ENCODE measurements around the gene SCAMP5.

The SCAMP5 gene

GRCh38 chr15:74978077-74978476 lies 17.3 kb upstream of the SCAMP5 start:
- no peak for DNase-seq

GRCh38 chr15:74978503-74978902 lies 16.9 kb upstream of the SCAMP5 start:
- DNase-seq, result no peak

DNA sequence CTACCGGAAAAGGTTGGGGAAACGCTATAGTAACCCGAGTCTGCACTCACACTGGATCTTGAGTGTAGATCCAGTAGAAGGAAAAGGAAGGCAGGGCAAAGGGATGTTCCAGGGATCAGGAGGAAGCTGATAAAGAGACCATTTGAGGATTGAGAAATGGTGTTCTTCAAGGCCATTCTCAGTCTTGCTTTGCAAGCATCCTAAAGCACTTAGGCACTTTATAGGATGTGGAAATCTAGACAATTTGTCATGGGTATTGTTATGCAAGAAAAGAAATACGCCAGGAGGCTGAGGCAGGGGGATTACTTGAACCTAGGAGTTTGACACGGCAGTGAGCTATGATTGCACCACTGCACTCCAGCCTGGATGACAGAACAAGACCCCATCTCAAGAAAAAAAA lies 13.2 kb upstream of the SCAMP5 start:
- DNase-seq, result no peak

DNA sequence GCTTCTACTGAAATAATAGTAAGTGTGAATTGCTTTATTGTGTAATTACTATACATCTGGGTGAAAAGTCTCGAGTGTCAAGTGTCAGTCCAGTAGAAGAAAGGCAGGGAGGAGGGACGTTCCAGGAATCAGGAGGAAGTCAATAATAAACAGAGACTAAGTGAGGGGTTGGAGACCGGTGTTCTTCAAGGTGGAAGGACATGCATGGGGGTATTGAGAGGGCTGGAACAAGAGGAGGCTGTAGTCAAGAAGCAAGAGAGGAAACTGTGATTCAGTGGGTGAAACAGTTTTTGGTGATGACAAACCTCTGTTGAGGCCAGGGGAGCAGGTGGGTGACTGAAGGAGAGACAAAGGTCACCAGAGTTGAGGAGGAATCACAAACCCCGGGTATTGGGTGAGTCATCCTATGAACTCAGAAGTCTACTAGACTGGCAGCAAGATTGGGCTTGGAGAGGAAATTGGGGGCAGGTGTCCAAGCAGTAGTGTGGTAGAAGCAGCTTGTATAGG lies 11.6 kb upstream of the SCAMP5 start:
- DNase-seq, result no peak

GRCh38 chr15:74988007-74988800 lies 7.2 kb upstream of the SCAMP5 start:
- no peak for DNase-seq

GRCh38 chr15:74989527-74989926 lies 5.8 kb upstream of the SCAMP5 start:
- DNase-seq, result no peak

GRCh38 chr15:74992619-74993018 lies 2.7 kb upstream of the SCAMP5 start:
- no peak for DNase-seq

GRCh38 chr15:74994236-74994635 lies 1.1 kb upstream of the SCAMP5 start:
- no peak for DNase-seq

- no peak for DNase-seq
These were observed 678 bp upstream of the SCAMP5 start for GRCh38 chr15:74994685-74995084.

DNA sequence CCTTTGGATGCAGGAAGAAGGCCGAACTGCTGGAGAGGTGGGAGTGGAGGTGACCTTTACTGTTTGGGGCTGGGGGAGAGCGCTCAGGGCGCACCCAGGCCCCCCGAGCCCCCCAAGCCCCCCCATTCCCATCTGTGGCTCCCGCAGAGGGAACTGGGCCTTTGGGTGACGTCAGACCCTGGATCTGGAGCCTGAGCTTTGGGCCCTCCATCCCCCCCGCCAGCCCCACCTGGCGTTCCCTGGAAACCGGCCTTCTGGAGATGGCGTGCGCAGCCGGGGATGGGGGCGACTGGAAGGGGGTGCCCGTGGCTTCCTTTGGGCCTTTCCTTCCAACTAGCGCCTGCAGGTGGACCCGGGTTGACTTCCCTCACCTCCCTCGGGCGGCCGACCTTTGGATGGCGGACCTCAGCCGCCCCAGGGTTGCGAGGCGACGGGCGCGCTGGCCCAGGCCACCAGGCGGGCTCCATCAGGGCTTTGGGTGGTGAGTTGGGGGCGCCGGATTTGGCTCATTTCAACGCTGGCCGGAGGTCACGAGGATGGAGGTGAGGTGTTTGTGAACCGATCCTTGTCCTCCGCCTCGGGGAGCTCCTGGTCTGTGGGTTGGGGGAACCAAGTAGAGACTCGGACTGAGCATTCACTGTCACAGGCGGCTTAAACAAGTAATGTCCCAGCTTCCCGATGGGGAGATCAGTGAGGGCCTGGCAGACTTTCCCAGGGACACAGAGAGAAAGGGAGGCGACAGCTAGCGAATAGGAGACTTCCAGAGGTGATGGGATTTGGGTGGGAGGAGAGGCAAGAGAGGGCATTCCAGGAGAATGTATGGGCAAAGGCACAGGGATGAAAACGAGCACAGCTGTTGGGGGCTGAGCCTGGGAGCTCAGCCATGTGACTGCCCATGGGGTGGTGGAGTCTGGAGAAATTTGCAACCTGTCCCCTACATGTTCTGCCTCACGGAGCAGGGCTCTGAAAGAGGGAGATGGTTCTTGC lies 709 bp downstream of the SCAMP5 start:
- DNase-seq, result no peak

DNA sequence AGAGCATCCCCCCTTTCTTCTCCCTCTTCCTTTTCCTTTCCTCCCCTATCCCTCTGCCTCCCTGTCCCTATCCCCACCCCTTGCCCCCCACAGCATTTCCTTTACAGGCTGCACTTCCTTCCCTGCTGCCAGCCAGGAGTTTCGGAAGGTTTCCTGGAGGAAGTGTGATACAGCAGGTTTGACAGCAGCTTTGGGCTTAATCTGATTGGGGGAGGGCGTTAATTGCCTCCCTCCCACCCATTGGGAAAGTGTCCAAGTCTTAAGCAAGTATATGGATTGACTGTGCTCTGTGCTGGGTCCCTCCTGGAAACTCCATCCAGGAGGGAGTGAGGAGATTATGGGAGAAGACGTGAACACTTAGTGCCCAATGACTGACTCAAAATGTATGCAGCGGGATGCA lies 1.8 kb downstream of the SCAMP5 start:
- no peak for DNase-seq

- no peak for DNase-seq
These were observed 2.2 kb downstream of the SCAMP5 start for GRCh38 chr15:74997543-74997942.

- DNase-seq, result no peak
These were observed 5.9 kb downstream of the SCAMP5 start for GRCh38 chr15:75001310-75001709.

DNA sequence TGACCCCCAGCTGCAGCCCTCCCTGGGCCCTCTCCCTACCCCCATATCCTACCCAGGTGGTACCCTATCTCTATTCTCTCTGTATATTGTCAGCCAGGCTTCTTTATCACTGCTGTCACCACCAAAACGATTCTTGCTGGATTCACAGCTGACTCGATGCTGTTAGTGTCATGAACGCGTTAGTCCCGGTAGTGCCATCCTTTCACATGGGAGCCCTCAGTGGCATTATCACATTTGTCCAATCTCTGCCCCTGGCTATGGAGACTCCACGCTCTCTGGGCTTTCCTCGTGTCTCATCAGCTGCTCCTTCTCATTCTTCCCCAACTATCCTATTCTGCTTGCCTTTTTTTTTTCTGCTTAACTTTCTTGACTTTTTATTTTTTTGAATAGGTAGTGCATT lies 7.0 kb downstream of the SCAMP5 start:
- DNase-seq, result no peak

GRCh38 chr15:75007216-75007615 lies 11.9 kb downstream of the SCAMP5 start:
- DNase-seq, result no peak

GRCh38 chr15:75008221-75008625 lies 12.9 kb downstream of the SCAMP5 start:
- DNase-seq, result no peak

GRCh38 chr15:75008629-75009326 lies 13.4 kb downstream of the SCAMP5 start:
- DNase-seq, result no peak

GRCh38 chr15:75016431-75016830 lies 21.1 kb downstream of the SCAMP5 start:
- no peak for DNase-seq

- DNase-seq, result no peak
These were observed 24.6 kb downstream of the SCAMP5 start for GRCh38 chr15:75019916-75020315.

- no peak for DNase-seq
These were observed 26.0 kb downstream of the SCAMP5 start for GRCh38 chr15:75021341-75021740.

DNA sequence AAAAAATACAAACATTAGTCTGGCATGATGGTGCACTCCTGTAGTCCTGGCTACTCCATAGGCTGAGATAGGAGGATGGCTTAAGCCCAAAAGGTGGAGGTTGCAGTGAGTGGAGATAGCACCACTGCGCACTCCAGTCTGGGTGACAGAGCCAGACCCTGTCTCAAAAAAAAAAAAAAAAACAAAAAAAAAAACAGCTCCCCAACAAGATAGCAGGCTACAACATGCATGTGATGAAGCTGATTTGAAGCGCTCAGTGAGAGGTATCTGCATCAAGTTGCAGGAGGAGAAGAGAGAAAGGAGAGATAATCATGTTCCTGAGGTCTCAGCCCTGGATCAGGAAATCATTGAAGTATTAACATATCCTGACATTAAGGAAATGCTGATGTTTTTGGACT lies 27.4 kb downstream of the SCAMP5 start:
- no peak for DNase-seq

DNA sequence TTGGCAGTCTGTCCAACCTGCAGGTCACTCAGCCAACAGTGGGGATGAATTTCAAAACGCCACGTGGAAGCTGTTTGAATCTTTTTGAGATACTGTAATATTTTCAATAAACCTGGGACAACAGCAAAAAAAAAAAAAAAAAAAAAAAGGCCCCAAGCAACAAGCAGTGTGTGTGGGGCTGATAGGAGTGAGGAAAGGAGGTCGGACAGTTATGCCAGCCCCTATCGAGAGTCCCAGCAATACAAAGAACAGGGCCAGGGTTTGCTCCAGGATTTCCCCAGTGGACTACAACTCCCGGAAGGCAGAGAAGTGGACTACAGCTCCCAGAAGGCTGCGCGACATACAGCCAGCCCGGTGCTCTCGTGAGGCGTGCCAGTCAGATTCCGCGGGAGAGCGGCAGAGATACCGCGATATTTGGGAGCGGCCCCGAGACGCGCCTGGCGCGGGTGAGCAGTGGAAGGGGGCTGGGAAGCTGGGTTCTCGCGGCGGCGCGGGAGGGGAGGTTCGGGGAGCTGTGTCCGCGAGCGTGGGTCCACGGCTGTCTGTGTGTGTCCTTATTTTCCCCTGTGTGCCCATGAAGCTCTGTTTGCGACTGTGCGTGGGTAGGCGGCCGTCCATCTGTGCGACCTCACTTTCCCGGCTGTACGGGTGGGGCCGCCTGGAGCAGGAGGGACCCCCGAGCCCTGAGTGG lies 28.0 kb downstream of the SCAMP5 start, which contains the start of gene PPCDC:
PPCDC (plus strand) TSS at position 410 of the 691 bp plus-strand sequence. CDS start 4,729 bp downstream, outside the sequence.
- DNase-seq, result peak; percentile 90
